Fibroblast of lung (primary cell): ENCODE measurements around the gene C2CD4A. TPM values are rescaled to one million over a fixed set of nuclear protein-coding genes. Genes with fewer than 3 reads are reported as not detected.
A peak's percentile ranks its signal among the peaks of the same experiment; 100 is the strongest.

Experiments
- DNase-seq, 2 donors: peaks; one replicate each; pipeline versions ENCODE4 v3.0.0 to v3.0.0-alpha.2; 2010; ENCODE audit warnings: low read depth in 2 of 2
- H2AFZ ChIP-seq: 2 replicates; pipeline ENCODE4 v1.5.1; 2012; ENCODE audit warnings: low read length, control low read depth, inconsistent platforms
- H3K27ac ChIP-seq: 2 replicates; pipeline ENCODE4 v1.5.1; 2011; ENCODE audit warnings: low read length, control low read depth; ENCODE audit not compliant: insufficient read depth
- H3K27me3 ChIP-seq: 2 replicates; pipeline ENCODE4 v1.5.1; 2011; ENCODE audit warnings: mild to moderate bottlenecking, low read length; ENCODE audit not compliant: control insufficient read depth, insufficient read depth
- H3K36me3 ChIP-seq: 2 replicates; pipeline ENCODE4 v1.5.1; 2011; ENCODE audit warnings: low read length; ENCODE audit not compliant: control insufficient read depth, insufficient read depth
- H3K4me1 ChIP-seq: 2 replicates; pipeline ENCODE4 v1.5.1; 2011; ENCODE audit warnings: low read length; ENCODE audit not compliant: control insufficient read depth, insufficient read depth; ENCODE audit errors: extremely low read depth
- H3K4me2 ChIP-seq: 2 replicates; pipeline ENCODE4 v1.5.1; 2011; ENCODE audit warnings: low read length, control low read depth; ENCODE audit not compliant: insufficient read depth; ENCODE audit errors: extremely low read depth
- H3K4me3 ChIP-seq, 4 experiments: fragments of 200-600 bp in 1 of 4; sonication (generic) in 1 of 4; replicated peaks in 1 of 4; 2 replicates each; pipeline ENCODE4 v1.5.1; 2011 to 2016; ENCODE audit warnings: low read length in 4 of 4, low read depth in 3 of 4, mild to moderate bottlenecking in 3 of 4, control low read depth in 2 of 4, inconsistent platforms in 1 of 4, mixed read lengths in 1 of 4; ENCODE audit not compliant: insufficient read depth in 1 of 4; ENCODE audit errors: control extremely low read depth in 1 of 4
- H3K79me2 ChIP-seq: 2 replicates; pipeline ENCODE4 v1.5.1; 2012; ENCODE audit warnings: mild to moderate bottlenecking, low read length, inconsistent platforms; ENCODE audit not compliant: control insufficient read depth, insufficient read depth
- H3K9ac ChIP-seq: 2 replicates; pipeline ENCODE4 v1.5.1; 2011; ENCODE audit warnings: mild to moderate bottlenecking, low read length, control low read depth; ENCODE audit not compliant: insufficient read depth
- H3K9me3 ChIP-seq: 2 replicates; pipeline ENCODE4 v1.5.1; 2012; ENCODE audit warnings: low read depth, low read length; ENCODE audit not compliant: control insufficient read depth, insufficient read depth
- H4K20me1 ChIP-seq: 2 replicates; pipeline ENCODE4 v1.5.1; 2011; ENCODE audit warnings: low read length; ENCODE audit not compliant: control insufficient read depth, insufficient read depth; ENCODE audit errors: extremely low read depth
- CTCF ChIP-seq, 2 donors: IDR thresholded peaks in 1 of 2; conservative IDR thresholded peaks in 1 of 2; 1 replicate in 1 of 2; 2 replicates in 1 of 2; pipeline ENCODE4 v1.5.1; 2011 to 2012; ENCODE audit warnings: low read length in 2 of 2, control low read depth in 1 of 2, inconsistent platforms in 1 of 2, low read depth in 1 of 2, mild to moderate bottlenecking in 1 of 2
- EZH2 ChIP-seq: IDR thresholded peaks from 2 replicates; pipeline ENCODE4 v1.5.1; 2012; ENCODE audit warnings: low read length, control low read depth, mild to moderate bottlenecking; ENCODE audit errors: missing control alignments
- polyA plus RNA-seq, 2 donors: library from polyadenylated mRNA; depleted of rRNA in 1 of 2; stranded (reverse) in 1 of 2; unstranded in 1 of 2; fragments of >200 nt; gene quantifications; 2 replicates each; pipeline ENCODE4 v1.2.1, GENCODE V29; 2011 to 2012; ENCODE audit warnings: missing spikeins in 1 of 2
- total RNA-seq: library from RNA; depleted of rRNA; stranded (reverse); fragments of >200 nt; gene quantifications from 2 replicates; pipeline ENCODE4 v1.2.1, GENCODE V29; 2014

The C2CD4A gene
- total and polyA plus RNA-seq, 2 donors (not counting 1 experiment from before 2014, with no cell fraction given), result not detected

DNA sequence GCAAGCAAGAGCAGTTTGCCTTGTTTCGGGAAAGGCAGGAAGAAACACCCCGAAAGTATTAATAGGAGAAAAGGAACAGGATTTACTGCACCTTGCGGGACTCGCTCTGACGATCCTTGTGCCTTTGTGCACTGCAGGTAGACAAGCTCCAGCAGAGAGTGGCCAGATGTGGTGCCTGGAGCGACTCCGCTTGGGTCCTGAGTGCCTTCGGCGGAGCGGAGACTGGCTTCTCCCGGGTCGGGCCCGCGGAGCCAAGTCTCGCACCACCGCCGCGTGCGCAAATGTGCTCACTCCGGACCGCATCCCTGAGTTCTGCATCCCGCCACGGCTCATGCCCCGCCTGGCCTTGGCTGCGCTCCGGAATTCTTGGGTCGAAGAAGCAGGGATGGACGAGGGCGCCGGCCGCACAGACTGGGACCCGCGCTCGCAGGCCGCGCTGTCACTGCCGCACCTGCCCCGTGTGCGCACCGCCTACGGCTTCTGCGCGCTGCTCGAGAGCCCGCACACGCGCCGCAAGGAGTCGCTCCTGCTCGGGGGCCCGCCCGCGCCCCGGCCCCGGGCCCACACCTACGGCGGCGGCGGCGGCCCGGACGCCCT lies 769 bp downstream of the C2CD4A start:
- no peaks in the 10 kb centered on the region for H4K20me1 ChIP-seq
- no peaks in the 10 kb centered on the region for H3K36me3 ChIP-seq
- H3K9me3 ChIP-seq, result no peaks in the 10 kb centered on the region
- no peaks in the 10 kb centered on the region for H3K4me1 ChIP-seq
- H3K9ac ChIP-seq, result no peak overlapping the region
- H3K27ac ChIP-seq, result no peak overlapping the region
- H3K79me2 ChIP-seq, result no peaks in the 10 kb centered on the region
- H3K4me3 ChIP-seq, result peak overlapping the region; percentile 10 to 41 (median 28)
- peaks cover 18% of the 10 kb centered on the region for H3K27me3 ChIP-seq
- peak overlapping the region; percentile 21 for H2AFZ ChIP-seq
- peak in 1 of 2 donors; percentile 6 for DNase-seq
- H3K4me2 ChIP-seq, result peak overlapping the region; percentile 62
- TF ChIP-seq EZH2, result peak; percentile 91
- TF ChIP-seq CTCF (conservative IDR thresholded peaks at IDR 0.05 in 1 of 2, IDR thresholded peaks at IDR 0.05 in 1 of 2; ENCODE audit: low read depth in 1 of 2, low read length in 2 of 2), result no peak

- TF ChIP-seq EZH2 (no peak), CTCF (conservative IDR thresholded peaks at IDR 0.05 in 1 of 2, IDR thresholded peaks at IDR 0.05 in 1 of 2; ENCODE audit: low read depth in 1 of 2, low read length in 2 of 2) (no peak)
- peak overlapping the region; percentile 8 for H3K9ac ChIP-seq
- H3K27ac ChIP-seq, result no peak overlapping the region
Observed at GRCh38 chr15:62068071-62068809, 1.5 kb downstream of the C2CD4A start.

GRCh38 chr15:62068810-62069167 lies 2.0 kb downstream of the C2CD4A start:
- peak in 1 of 2 donors; percentile 10 for DNase-seq
- H2AFZ ChIP-seq, result no peak overlapping the region
- peak overlapping the region; percentile 63 for H3K4me2 ChIP-seq
- H3K9me3 ChIP-seq, result no peaks in the 10 kb centered on the region
- no peak overlapping the region for H3K9ac ChIP-seq
- TF ChIP-seq CTCF (conservative IDR thresholded peaks at IDR 0.05 in 1 of 2, IDR thresholded peaks at IDR 0.05 in 1 of 2; ENCODE audit: low read depth in 1 of 2, low read length in 2 of 2) (no peak), EZH2 (no peak)
- no peaks in the 10 kb centered on the region for H3K79me2 ChIP-seq
- H3K36me3 ChIP-seq, result no peaks in the 10 kb centered on the region
- H3K27me3 ChIP-seq, result peaks cover 13% of the 10 kb centered on the region
- H3K4me3 ChIP-seq, result peak overlapping the region in 3 of 4 experiments; percentile 18 to 36 (median 30)
- H4K20me1 ChIP-seq, result no peaks in the 10 kb centered on the region
- no peak overlapping the region for H3K27ac ChIP-seq
- H3K4me1 ChIP-seq, result no peaks in the 10 kb centered on the region

More at GRCh38 chr15:62068071-62068809, 1.5 kb downstream of the C2CD4A start:
- H3K9me3 ChIP-seq, result no peaks in the 10 kb centered on the region
- no peak overlapping the region for H2AFZ ChIP-seq
- peak overlapping the region; percentile 18 to 39 (median 33) for H3K4me3 ChIP-seq
- DNase-seq, result peak; percentile 46 to 48
- H3K4me2 ChIP-seq, result peak overlapping the region; percentile 63
- H3K27me3 ChIP-seq, result peaks cover 17% of the 10 kb centered on the region
- H3K36me3 ChIP-seq, result no peaks in the 10 kb centered on the region
- H3K79me2 ChIP-seq, result no peaks in the 10 kb centered on the region
- no peaks in the 10 kb centered on the region for H3K4me1 ChIP-seq
- H4K20me1 ChIP-seq, result no peaks in the 10 kb centered on the region
